ENCODE measurements around the gene ZNF853. TPM values are rescaled to one million over a fixed set of nuclear protein-coding genes. Genes with fewer than 3 reads are reported as not detected.
A peak's percentile ranks its signal among the peaks of the same experiment; 100 is the strongest.

ZNF853 gene
- total RNA-seq, 3 donors from 2014 or later: 5.8 to 11.7 (median 11.5) TPM

DNA sequence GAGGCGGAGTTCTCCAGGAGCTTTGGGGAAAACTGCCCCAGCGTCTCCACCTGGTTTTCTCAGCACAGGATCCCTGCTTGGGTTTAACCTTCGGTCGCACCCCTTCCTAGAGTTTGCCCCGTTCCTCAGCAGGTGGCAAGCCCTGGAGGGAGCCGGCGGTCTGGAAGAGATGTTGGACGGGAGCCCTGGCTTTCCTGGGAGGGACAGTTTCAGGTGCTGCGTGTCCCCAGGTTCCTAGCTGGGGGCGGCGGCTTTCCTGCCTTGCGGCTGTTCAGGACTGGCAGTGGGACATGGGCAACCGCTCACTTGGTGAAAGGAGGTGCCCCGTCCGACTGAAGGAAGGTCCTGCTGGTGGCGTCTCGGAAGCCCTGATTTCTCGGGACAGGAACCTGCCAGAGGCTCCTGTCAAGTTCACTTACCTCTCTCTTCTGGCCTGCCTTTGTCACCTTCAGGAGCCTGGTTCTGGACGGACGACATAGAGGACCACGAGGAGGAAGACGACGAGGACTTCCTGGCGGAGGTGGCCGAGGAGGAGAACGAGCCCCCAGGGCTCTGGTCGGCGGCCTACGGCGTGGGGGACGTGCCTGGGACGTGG, 36.5 kb downstream of the ZNF853 start:
- DNase-seq (ENCODE audit: low spot score in 2 of 2): peak in 1 of 2 donors; percentile 50
- Histone ChIP-seq H3K36me3 (peaks cover 22% of the 10 kb centered on the region), H3K4me1 (no peaks in the 10 kb centered on the region), H3K9me3 (peaks cover 6 to 15% of the 10 kb centered on the region in 2 donors), H3K27ac (no peak overlapping the region), H3K4me3 (no peak overlapping the region), H3K27me3 (no peaks in the 10 kb centered on the region)
- intact Hi-C loops (cut with DNase I; ENCODE audit: low total_unique reads): loop anchor here (2.0 kb wide), 1 partner anchor 39 kb away; no protein-coding TSS in a partner anchor
- no peak for TF ChIP-seq POLR2AphosphoS5 (IDR thresholded peaks at IDR 0.05)
- TF ChIP-seq POLR2A (IDR thresholded peaks at IDR 0.05): no peak
- TF ChIP-seq, protein P1, sequence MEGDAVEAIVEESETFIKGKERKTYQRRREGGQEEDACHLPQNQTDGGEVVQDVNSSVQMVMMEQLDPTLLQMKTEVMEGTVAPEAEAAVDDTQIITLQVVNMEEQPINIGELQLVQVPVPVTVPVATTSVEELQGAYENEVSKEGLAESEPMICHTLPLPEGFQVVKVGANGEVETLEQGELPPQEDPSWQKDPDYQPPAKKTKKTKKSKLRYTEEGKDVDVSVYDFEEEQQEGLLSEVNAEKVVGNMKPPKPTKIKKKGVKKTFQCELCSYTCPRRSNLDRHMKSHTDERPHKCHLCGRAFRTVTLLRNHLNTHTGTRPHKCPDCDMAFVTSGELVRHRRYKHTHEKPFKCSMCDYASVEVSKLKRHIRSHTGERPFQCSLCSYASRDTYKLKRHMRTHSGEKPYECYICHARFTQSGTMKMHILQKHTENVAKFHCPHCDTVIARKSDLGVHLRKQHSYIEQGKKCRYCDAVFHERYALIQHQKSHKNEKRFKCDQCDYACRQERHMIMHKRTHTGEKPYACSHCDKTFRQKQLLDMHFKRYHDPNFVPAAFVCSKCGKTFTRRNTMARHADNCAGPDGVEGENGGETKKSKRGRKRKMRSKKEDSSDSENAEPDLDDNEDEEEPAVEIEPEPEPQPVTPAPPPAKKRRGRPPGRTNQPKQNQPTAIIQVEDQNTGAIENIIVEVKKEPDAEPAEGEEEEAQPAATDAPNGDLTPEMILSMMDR (IDR thresholded peaks at IDR 0.05): no peak

DNA sequence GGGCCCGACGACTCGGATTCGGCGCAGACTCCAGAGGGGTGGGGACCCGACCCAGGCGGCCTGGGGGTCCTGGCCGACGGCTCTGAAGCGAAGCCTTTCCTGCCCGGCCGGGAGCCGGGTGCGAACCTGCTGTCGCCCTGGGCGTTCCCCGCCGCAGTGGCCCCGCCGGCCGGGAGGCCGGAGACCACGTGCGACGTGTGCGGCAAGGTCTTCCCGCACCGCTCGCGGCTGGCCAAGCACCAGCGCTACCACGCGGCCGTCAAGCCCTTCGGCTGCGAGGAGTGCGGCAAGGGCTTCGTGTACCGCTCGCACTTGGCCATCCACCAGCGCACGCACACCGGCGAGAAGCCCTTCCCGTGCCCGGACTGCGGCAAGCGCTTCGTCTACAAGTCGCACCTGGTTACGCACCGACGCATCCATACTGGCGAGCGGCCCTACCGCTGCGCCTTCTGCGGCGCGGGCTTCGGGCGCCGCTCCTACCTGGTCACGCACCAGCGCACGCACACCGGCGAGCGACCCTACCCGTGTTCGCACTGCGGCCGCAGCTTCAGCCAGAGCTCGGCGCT, 37.1 kb downstream of the ZNF853 start:
- intact Hi-C loops (cut with DNase I; ENCODE audit: low total_unique reads): no loop called here
- Histone ChIP-seq H3K9me3 (peaks cover 6 to 15% of the 10 kb centered on the region in 2 donors), H3K27ac (no peak overlapping the region), H3K36me3 (peaks cover 22% of the 10 kb centered on the region), H3K4me3 (no peak overlapping the region), H3K27me3 (no peaks in the 10 kb centered on the region), H3K4me1 (no peaks in the 10 kb centered on the region)
- DNase-seq (ENCODE audit: low spot score in 2 of 2): peak in 1 of 2 donors; percentile 42
- no peak for TF ChIP-seq POLR2AphosphoS5 (IDR thresholded peaks at IDR 0.05)
- no peak for TF ChIP-seq POLR2A (IDR thresholded peaks at IDR 0.05)
- TF ChIP-seq, protein P1 (IDR thresholded peaks at IDR 0.05): no peak

DNA sequence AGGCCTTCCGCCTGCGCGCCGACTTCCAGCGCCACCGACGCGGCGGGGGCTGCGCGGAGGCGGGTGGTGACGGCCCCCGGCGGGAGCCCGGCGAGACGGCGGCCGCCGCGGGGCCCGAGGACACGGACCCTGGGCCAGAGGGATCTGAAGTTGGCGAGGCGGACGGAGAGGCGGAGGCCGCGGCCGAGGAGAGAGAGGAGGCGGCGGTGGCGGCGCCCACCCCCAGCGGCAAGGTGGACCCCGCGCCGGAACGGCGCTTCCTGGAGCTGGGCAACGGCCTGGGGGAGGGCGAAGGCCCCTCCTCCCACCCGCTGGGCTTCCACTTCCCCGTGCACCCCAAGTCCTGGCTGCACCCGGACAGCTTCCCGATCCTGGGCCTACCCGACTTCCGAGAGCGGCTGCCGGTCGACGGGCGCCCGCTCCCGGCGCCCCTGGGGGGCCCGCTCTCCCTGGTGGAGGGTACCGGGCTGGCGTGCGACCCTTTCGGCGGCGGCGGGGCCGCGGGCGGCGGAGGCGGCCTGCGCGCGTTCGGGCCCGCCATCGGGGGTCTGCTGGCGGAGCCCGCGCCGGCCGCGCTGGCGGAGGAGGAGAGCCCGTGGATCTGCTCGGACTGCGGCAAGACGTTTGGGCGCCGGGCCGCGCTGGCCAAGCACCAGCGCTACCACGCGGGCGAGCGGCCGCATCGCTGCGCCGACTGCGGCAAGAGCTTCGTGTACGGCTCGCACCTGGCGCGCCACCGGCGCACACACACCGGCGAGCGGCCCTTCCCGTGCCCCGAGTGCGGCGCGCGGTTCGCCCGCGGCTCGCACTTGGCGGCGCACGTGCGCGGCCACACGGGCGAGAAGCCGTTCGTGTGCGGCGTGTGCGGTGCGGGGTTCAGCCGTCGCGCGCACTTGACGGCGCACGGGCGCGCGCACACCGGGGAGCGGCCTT, 37.9 kb downstream of the ZNF853 start:
- no peak overlapping the region for H3K4me3 ChIP-seq
- no peaks in the 10 kb centered on the region for H3K4me1 ChIP-seq
- H3K27ac ChIP-seq: no peak overlapping the region
- intact Hi-C loops (cut with DNase I; ENCODE audit: low total_unique reads): no loop called here
- H3K9me3 ChIP-seq: peaks cover 6 to 15% of the 10 kb centered on the region in 2 donors
- peak in 1 of 2 donors; percentile 38 for DNase-seq (ENCODE audit: low spot score in 2 of 2)
- TF ChIP-seq POLR2A (IDR thresholded peaks at IDR 0.05) (no peak), POLR2AphosphoS5 (IDR thresholded peaks at IDR 0.05) (no peak)
- TF ChIP-seq, protein P1 (IDR thresholded peaks at IDR 0.05): no peak
- peaks cover 22% of the 10 kb centered on the region for H3K36me3 ChIP-seq
- no peaks in the 10 kb centered on the region for H3K27me3 ChIP-seq

DNA sequence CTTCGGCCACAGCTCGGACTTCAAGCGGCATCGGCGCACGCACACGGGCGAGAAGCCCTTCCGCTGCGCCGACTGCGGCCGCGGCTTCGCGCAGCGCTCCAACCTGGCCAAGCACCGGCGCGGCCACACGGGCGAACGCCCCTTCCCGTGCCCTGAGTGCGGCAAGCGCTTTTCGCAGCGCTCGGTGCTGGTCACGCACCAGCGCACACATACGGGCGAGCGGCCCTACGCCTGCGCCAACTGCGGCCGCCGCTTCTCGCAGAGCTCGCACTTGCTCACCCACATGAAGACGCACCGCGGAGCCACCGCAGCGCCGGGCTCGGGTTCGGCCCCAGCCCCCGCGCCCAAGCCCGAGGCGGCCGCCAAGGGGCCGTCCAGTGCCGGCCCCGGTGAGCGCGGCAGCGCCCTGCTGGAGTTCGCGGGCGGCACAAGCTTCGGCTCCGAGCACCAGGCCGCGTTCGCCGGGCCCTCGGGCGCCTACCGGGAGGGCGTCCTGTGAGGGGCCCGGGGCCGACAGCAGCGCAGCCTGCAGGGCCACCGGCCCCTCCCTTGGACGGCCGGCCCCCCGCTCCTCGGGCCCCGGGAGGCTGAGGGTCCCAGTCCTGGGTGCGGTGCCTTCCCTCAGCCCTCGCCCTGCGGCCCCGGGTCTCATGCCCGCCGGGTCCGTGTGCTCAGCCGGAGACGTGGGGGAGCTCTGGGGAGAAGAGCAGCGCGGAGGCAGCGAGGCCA, 38.9 kb downstream of the ZNF853 start:
- H3K27ac ChIP-seq: no peak overlapping the region
- no peaks in the 10 kb centered on the region for H3K27me3 ChIP-seq
- DNase-seq (ENCODE audit: low spot score in 2 of 2): no peak
- intact Hi-C loops (cut with DNase I; ENCODE audit: low total_unique reads): no loop called here
- TF ChIP-seq, protein P1 (IDR thresholded peaks at IDR 0.05): no peak
- TF ChIP-seq POLR2A (IDR thresholded peaks at IDR 0.05) (no peak), POLR2AphosphoS5 (IDR thresholded peaks at IDR 0.05) (no peak)
- no peaks in the 10 kb centered on the region for H3K4me1 ChIP-seq
- peaks cover 6 to 15% of the 10 kb centered on the region in 2 donors for H3K9me3 ChIP-seq
- no peak overlapping the region for H3K4me3 ChIP-seq
- H3K36me3 ChIP-seq: peaks cover 22% of the 10 kb centered on the region
